GM19351 (cell line): ENCODE data around the gene ZNF22.
"Not testable (repeated sequence)": the region's sequence is repeated elsewhere in the genome, so short reads cannot be mapped to it uniquely, and the experiment has no call there.

ENCODE experiments used
- ATAC-seq: cut with Tn5 transposase; IDR thresholded peaks from one replicate; pipeline ENCODE4 v1.9.1; 2021; ENCODE audit warnings: mild to moderate bottlenecking, moderate library complexity; ENCODE audit not compliant: unreplicated experiment

The ZNF22 gene

DNA sequence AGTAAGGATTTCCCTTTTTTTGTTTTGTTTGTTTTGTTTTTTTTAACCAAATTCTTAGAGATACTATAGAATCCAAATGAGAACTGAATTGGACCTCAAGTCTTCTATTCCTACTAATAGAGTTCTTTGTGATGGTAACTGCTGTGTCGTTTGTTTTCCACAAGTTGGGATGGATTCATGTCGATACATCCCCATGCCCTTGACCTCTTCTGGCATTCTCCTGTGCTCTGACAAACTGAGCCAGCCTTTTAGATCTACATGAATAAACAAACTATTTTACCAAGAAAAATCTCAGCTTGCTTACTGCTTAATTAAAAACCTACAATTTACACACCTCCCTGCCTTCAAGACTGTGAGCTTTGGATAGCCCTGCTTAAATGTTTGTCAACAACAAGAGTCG, 3.9 kb downstream of the ZNF22 start:
- no peak for ATAC-seq

DNA sequence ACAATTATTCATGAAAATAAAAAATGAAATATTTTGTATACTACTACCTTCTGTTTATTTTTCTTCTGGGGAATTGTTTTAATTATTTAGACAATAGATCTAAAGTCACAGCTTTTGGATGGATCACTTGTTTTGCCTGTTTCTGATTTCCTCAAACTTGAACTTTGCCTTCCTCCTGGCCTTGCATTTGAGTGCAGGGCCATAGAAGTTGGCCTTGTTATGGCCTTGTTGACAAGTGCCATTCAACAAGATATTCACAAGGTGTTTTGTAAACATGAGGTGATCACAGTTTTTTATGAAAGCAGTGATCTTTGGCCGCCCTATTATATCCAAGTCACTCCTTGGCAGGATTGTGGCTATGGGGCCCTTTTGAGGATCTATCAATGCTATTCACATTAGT, 4.6 kb downstream of the ZNF22 start:
- no peak for ATAC-seq

DNA sequence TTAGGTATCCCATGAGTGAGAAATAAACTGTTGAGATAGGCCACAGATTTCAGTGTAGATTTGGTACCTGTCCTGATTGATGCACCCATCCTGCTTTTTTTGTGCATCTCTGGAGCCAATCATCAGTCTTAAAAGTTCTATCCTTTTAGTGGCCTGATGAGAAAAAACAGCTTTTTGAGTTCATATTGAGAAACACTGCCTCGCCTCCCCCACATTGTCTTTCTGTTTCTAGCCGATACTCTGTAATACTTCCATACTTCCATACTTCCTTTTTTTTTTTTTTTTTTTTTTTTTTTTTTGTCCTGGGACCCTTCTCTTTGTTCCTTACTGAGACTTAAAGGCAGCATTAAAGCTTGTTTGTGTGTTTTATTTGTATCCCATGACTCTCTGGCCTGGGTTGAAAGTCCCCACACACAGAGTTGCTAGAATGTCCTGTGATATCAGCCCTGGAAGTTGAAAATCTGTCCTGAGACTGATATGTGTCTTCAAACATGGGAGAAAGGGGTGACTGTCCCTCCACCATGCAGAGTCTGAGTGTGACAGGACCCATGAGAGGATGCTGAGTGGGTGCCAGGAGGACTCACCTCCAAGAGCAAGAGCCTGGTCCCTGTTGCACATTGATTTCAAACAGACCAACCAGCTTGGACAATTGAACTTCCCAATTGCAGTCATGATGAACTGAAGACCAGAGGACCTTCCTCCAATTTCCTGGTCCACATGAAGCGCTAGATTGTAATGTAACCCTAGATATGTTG, 5.7 kb downstream of the ZNF22 start:
- ATAC-seq, result no peak

DNA sequence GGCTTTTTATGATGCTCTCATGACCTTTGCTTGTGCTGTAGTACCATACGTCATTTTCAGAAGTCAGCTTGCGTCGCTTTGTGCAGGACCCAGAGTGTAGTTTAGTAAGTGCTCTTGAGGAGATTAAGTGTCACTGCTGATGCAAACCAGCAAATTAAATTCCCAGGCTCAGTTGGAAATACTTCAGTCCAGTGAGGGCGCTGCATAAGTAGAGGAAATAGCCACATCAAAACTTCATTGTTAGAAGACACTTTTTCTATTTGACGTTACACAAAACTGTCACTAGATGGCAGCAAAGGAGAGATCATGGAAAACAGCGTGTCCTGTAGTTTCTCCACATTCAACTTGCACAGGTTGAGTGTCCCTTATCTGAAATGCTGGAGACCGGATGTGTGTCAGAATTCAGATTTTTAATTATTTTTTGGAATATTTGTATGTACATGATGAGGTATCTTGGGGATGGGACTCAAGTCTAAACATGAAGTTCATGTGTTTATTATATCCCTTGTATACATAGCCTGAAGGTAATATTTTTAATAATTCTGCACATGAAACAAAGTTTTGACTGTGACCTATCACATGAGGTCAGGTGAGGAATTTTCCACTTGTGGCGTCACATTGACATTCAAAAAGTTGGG, 7.9 kb downstream of the ZNF22 start:
- ATAC-seq, result peak; percentile 89

DNA sequence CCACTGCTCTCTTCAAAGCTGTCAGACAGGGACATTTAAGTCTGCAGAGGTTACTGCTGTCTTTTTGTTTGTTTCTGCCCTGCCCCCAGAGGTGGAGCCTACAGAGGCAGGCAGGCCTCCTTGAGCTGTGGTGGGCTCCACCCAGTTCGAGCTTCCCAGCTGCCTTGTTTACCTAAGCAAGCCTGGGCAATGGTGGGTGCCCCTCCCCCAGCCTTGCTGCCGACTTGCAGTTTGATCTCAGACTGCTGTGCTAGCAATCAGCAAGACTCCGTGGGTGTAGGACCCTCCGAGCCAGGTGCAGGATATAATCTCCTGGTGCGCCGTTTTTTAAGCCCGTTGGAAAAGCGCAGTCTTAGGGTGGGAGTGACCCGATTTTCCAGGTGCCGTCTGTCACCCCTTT, 13.8 kb downstream of the ZNF22 start:
- ATAC-seq, result not testable (repeated sequence)

DNA sequence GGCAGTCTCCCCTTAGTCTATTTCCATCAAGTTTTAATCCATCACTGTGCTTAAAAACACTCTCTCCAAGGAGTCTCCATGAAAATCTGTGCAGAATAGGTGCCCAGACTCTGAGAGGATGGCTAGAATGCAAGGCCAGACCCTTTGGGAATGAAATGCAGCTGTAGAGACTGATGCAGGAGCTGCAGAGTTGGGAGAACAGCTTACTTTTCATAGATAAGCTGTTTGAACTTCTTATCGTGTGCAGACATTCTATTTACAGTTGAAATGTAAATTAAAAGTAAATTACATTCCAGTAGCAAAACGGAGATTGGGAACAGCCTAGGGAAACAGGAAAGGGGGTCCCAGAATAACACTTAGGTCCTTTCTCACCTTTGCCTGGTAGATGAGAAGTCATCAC, 14.9 kb downstream of the ZNF22 start:
- no peak for ATAC-seq

DNA sequence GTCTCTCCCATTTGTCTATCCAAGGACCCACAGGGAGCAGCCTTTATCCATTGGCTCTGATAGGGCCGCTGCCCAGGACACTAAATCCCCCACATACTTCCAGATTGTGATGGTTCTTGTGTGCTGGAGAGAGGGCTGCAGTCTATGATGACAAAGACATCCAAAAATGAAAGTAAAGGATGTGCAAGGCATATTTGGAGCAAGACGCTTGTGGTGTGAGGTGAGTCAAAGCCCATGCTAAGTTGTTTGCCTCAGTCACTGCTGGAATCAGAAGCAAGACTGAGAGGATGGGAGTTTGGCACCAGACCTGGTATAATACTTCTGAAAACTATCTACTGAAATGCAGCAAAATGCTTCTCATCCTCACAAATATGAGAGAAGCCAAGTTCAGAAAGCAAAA, 22.7 kb downstream of the ZNF22 start:
- no peak for ATAC-seq

DNA sequence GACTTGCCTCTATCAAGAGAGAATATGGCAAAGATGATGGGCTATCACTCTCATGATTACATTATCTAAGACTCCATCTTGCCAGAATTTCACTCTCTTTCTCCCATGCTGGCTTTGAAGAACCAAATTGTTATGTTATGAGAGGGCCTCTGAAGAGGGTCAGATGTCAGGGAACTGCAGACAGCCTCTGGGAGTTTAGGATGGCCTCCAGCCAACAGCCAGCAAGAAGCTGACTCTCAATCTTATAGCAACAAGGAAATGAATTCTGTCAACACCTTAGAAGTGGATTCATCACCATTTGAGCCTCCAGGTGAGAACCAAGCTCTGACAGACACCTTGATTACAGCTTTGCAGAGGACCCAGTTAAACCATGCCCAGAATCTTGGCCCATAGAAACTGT, 33.6 kb downstream of the ZNF22 start:
- ATAC-seq, result no peak

DNA sequence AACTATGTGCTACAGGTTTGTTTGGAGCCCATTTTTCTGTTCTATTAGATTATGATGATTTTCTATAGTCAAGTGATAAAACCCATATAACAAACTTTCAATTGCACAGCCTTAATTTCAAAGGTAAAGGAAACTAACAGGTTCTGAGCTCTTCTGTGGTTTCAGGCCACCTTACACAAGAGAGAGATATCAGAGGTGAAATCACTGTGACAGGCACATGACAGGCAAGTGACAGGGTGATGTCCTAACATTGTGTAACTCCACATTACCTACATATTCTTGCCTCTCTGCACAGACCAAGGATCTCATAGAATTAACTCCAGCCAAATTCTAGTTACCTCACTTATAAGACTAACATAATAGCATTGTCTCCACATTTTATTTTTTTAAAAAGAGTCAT, 35.0 kb downstream of the ZNF22 start:
- no peak for ATAC-seq

DNA sequence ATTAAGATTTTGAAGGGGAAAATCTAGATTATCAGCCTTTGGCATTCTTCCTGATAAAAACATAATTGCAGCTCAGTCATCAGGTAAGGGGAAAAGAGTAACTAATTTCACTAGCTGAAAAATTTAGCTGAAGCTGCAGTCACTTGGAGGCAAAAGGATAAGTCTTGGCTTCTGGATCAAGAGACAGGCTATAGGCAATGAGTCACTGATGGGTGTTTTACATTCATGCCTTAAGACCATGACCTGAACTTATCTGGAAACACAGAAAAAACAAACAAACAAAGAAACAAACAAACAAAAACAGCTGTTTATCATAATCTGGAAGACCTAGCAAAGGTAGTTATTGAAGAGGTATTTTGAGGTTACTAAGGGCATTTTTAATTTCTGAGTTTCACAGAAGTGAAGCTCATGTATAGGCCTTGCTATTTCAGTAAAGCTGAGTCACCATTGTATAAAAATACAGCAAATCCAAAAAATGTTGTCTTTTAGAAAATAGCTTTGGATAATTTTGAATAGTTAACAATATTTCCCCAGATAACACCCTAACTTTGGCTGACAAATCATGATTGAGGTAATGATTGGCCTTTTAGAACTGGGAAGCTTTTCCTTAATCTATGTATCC, 40.3 kb downstream of the ZNF22 start:
- ATAC-seq, result no peak

DNA sequence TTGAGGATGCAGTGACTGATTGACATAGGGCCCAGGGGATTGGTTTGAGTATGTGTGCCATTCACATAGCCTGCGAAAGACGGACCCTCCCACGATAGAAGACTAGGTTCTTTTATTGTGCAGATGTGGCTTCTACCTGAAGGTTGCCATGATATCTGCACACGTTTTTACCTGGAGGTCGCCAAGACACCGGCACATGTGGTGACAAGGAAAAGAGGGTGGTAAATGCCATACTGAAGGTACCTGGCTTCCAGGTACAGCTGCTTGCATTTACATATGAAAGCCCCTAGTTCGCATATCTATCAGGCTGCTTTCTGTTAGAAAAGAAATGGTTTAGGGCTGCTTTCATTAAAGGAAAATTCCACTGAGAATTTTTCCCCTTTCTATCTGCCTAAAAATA, 43.6 kb downstream of the ZNF22 start:
- no peak for ATAC-seq

DNA sequence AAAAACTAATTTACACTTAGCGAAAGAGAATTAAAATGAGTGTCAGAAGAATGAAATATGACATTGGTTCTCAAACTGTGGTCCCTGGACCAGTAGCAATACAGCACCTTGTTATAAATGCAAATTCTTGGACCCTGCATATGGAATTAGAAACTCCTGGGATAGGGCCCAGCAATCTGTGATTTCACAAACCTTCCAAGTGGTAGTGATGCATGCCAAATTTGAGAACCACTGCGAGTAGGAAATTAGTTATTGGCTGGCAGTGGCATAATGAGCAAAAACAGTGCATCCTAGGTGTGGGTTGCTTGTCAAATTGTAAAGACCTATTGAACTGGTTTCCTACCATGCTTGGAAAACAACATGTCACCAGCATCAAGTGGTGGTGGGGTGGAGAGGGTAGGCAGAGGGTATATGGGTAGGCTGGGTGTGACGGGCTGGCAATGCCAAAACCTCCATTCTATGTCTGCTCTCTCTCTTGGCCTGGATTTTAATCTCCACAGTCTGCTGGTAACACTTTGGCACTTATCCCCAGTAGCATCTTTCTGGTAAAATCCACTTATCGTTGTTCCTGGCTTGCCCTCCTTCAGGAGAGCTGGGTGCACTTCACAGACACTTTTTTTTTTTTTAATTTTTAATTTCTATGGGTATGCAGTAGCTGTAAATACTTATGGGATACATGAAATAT, 50.0 kb downstream of the ZNF22 start:
- no peak for ATAC-seq

DNA sequence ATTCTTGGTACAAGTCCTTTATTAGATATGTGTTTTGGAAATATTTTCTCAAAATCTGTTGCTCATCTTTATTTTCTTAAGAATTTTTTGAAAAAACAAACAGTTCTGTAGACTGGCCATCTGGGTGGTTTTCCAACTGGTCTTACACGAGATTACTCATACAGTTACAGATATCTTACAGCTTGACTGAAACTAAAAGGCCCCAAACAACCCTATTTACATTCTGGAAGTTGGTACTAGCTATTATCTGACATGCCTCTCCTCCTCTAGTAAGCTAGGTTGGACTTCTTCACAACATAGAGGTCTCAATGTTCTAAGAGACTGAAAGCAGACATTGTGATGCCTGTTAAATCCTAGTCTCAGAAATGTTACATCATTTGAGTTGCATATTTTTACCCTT, 52.0 kb downstream of the ZNF22 start:
- ATAC-seq, result peak; percentile 92

DNA sequence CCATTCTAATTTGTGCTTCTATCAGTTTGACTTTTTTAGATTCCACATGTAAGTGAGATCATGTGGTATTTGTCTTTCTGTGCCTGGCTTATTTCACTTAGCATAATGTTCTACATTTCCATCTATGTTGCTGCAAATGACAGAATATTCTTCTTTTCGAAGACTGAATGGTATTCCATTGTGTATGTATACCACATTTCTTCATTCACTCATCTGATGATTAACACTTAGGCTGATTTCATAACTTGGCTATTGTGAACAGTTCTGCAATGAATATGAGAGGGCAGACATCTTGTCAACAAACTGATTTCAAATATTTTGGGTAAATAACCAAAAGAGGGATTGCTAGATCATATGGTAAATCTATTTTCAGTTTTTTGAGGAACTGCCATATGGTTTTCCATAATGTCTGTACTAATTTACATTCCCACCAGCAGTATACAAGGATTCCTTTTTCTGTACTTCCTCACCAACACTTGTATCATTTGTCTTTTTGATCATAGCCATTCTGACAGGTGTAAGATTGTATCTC, 52.9 kb downstream of the ZNF22 start:
- no peak for ATAC-seq
